NK-92 treated with Interleukin-12 subunit alpha and Interleukin-12 subunit beta, amount 100 ng/mL, for 24 hours (cell line): ENCODE data around the gene IGSF9B.

ENCODE experiments used
- DNase-seq: peaks from one replicate; lab custom pipeline; 2025; lab: John Stamatoyannopoulos, UW

Gene IGSF9B

GRCh38 chr11:133953999-133954398 lies 2.8 kb downstream of the IGSF9B start:
- DNase-seq, result no peak

GRCh38 chr11:133953547-133953946 lies 3.2 kb downstream of the IGSF9B start:
- DNase-seq, result no peak

GRCh38 chr11:133952199-133953190 lies 4.3 kb downstream of the IGSF9B start:
- DNase-seq, result no peak

GRCh38 chr11:133951327-133952198 lies 5.2 kb downstream of the IGSF9B start:
- DNase-seq, result no peak

GRCh38 chr11:133950874-133951326 lies 5.9 kb downstream of the IGSF9B start:
- DNase-seq, result no peak

- no peak for DNase-seq
Measured at GRCh38 chr11:133950421-133950820, 6.3 kb downstream of the IGSF9B start.

GRCh38 chr11:133949129-133949528 lies 7.6 kb downstream of the IGSF9B start:
- DNase-seq, result no peak

GRCh38 chr11:133948711-133949110 lies 8.1 kb downstream of the IGSF9B start:
- DNase-seq, result no peak

- no peak for DNase-seq
Measured at GRCh38 chr11:133947321-133947756, 9.4 kb downstream of the IGSF9B start.

GRCh38 chr11:133946541-133947318 lies 10.0 kb downstream of the IGSF9B start:
- no peak for DNase-seq

- DNase-seq, result no peak
Measured at GRCh38 chr11:133946051-133946450, 10.7 kb downstream of the IGSF9B start.

GRCh38 chr11:133945087-133945974 lies 11.4 kb downstream of the IGSF9B start:
- DNase-seq, result no peak

GRCh38 chr11:133943950-133944698 lies 12.6 kb downstream of the IGSF9B start:
- no peak for DNase-seq

GRCh38 chr11:133942577-133942976 lies 14.2 kb downstream of the IGSF9B start:
- DNase-seq, result no peak

GRCh38 chr11:133941546-133941945 lies 15.2 kb downstream of the IGSF9B start:
- no peak for DNase-seq

GRCh38 chr11:133940034-133940433 lies 16.7 kb downstream of the IGSF9B start:
- no peak for DNase-seq

- DNase-seq, result no peak
Measured at GRCh38 chr11:133939558-133939957, 17.2 kb downstream of the IGSF9B start.

- DNase-seq, result no peak
Measured at GRCh38 chr11:133938166-133938565, 18.6 kb downstream of the IGSF9B start.

GRCh38 chr11:133937468-133937867 lies 19.3 kb downstream of the IGSF9B start:
- no peak for DNase-seq

GRCh38 chr11:133937015-133937414 lies 19.8 kb downstream of the IGSF9B start:
- no peak for DNase-seq
